ENCODE measurements around the gene OTX1.

GRCh38 chr2:63046961-63047320 lies 3.7 kb upstream of the OTX1 start:
- TF ChIP-seq POLR2A (IDR thresholded peaks at IDR 0.05; ENCODE audit: low read depth, low read length) = no peak
- no peak for TF ChIP-seq CTCF (conservative IDR thresholded peaks at IDR 0.05; ENCODE audit: low read depth, low read length)
- no peak for TF ChIP-seq RAD21 (IDR thresholded peaks at IDR 0.05; ENCODE audit: low read length)
- no peak for TF ChIP-seq USF2 (IDR thresholded peaks at IDR 0.05; ENCODE audit: low read depth, low read length)
- no peak for TF ChIP-seq MAFK (IDR thresholded peaks at IDR 0.05; ENCODE audit: low read depth, low read length)
- no peak for TF ChIP-seq SMC3 (IDR thresholded peaks at IDR 0.05; ENCODE audit: low read depth, low read length)
- no peak for TF ChIP-seq NFE2L2 (IDR thresholded peaks at IDR 0.05; ENCODE audit: low read depth, low read length)
- TF ChIP-seq BHLHE40 (IDR thresholded peaks at IDR 0.05; ENCODE audit: low read depth, low read length) = no peak
- TF ChIP-seq FOS (IDR thresholded peaks at IDR 0.05; ENCODE audit: low read depth, low read length) = no peak
- no peak for TF ChIP-seq ELK1 (IDR thresholded peaks at IDR 0.05; ENCODE audit: borderline replicate concordance, low read depth, low read length)
- no peak for TF ChIP-seq RFX5 (IDR thresholded peaks at IDR 0.05; ENCODE audit: low read depth, low read length)
- TF ChIP-seq CEBPB (IDR thresholded peaks at IDR 0.05; ENCODE audit: low read depth, low read length) = no peak
- TF ChIP-seq RCOR1 (IDR thresholded peaks at IDR 0.05; ENCODE audit: insufficient replicate concordance, low read length) = no peak
- no peak for TF ChIP-seq CHD1 (IDR thresholded peaks at IDR 0.05; ENCODE audit: low read depth, low read length)

All from IMR-90 (cell line).